ENCODE data around the gene R3HDML. TPM values are rescaled to one million over a fixed set of nuclear protein-coding genes. Genes with fewer than 3 reads are reported as not detected.
"Not testable (repeated sequence)": the region's sequence is repeated elsewhere in the genome, so short reads cannot be mapped to it uniquely, and the experiment has no call there.

Gene R3HDML
- total RNA-seq, 1 donor from 2014 or later = not detected

DNA sequence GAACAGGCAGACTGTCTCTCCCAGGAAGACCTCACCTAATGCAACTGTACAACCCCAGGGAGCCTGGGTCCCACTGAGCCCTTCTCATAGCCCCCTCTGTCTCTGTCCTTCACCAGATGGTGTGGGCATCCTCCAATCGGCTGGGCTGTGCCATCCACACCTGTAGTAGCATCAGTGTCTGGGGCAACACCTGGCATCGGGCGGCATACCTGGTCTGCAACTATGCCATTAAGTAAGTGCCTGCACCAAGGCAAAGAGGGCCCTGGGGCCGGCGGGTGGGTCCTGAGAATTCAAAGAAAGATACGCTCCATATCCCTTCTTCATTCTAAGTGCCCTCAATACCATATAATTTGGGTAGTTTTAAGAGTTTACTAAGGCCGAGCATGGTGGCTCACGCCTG, 8.3 kb downstream of the R3HDML start:
- ATAC-seq = no peak
- Histone ChIP-seq H3K36me3 (no peaks in the 10 kb centered on the region), H3K27me3 (ENCODE audit: low read depth) (peaks cover 3% of the 10 kb centered on the region), H3K9me3 (no peaks in the 10 kb centered on the region), H3K4me1 (no peaks in the 10 kb centered on the region), H3K4me3 (no peak overlapping the region), H3K27ac (no peak overlapping the region)
- DNase-seq = no peak
- intact Hi-C loops (cut with DNase I) = no loop called here
- no peak for TF ChIP-seq CTCF (IDR thresholded peaks at IDR 0.05)

DNA sequence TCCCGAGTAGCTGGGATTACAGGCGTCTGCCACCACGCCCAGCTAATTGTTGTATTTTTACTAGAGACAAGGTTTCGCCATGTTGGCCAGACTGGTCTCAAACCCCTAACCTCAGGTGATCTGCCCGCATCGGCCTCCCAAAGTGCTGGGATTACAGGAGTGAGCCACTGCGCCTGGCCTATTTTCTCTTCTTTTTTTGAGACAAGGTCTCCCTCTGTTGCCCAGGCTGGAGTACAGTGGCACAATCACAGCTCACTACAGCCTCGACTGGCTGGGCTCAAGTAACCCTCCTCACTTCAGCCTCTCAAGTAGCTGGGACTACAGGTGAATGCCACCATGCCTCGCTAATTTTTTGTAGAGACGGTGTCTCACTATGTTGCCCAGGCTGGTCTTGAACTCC, 9.1 kb downstream of the R3HDML start:
- H3K27me3 ChIP-seq (ENCODE audit: low read depth); H3K27ac ChIP-seq; intact Hi-C loops (cut with DNase I); DNase-seq; ATAC-seq; H3K9me3 ChIP-seq; H3K4me1 ChIP-seq; H3K36me3 ChIP-seq; H3K4me3 ChIP-seq: not testable (repeated sequence)

DNA sequence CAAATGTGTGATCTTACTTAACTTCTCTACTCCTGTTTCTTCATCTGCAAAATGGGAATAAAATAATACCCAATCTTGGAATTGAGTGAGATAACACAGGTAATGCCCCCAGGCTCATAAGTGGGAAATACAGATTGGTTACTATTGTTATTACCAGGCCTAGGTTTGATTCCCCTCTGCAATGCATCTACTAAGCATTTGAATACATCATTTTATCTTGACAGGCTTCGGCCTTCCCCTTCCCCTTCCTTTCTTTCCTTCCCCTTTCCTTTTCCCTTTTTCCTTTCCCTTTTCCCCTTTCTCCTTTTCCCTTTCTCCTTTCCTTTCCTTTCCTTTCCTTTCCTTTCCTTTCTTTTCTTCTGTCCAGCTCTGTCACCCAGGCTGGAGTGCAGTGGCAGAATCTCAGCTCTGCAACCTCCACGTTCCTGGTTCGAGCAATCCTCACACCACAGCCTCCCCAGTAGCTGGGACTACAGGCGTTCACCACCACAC, 11.4 kb downstream of the R3HDML start:
- no peak overlapping the region for H3K4me3 ChIP-seq
- intact Hi-C loops (cut with DNase I) = no loop called here
- no peaks in the 10 kb centered on the region for H3K36me3 ChIP-seq
- H3K27ac ChIP-seq = no peak overlapping the region
- H3K27me3 ChIP-seq (ENCODE audit: low read depth) = no peaks in the 10 kb centered on the region
- no peak for TF ChIP-seq CTCF (IDR thresholded peaks at IDR 0.05)
- H3K9me3 ChIP-seq = no peaks in the 10 kb centered on the region
- H3K4me1 ChIP-seq = no peaks in the 10 kb centered on the region
- no peak for DNase-seq
- ATAC-seq = no peak

DNA sequence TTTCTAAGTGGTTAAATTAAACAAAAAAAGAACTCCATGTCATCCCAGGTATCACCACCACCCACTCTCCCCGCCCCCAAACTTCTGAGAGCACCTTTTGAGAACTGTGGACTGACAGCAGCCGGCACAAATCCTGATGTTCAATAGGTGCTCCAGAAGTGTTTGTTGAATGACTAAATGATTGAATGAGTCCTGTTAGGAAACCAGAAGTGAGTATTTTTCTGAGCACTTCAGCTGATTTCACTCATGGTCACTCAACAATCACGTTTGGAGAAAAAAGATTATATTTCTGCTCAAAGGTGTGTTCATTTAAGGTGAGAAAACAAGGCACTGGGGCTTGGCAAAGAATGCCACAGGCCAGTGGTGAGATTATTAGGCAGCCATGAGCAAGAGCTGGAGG, 12.5 kb downstream of the R3HDML start:
- ATAC-seq (no peak), DNase-seq (no peak)
- H3K4me3 ChIP-seq = no peak overlapping the region
- H3K27me3 ChIP-seq (ENCODE audit: low read depth) = no peaks in the 10 kb centered on the region
- intact Hi-C loops (cut with DNase I) = no loop called here
- no peak overlapping the region for H3K27ac ChIP-seq
- no peaks in the 10 kb centered on the region for H3K36me3 ChIP-seq
- no peaks in the 10 kb centered on the region for H3K9me3 ChIP-seq
- TF ChIP-seq CTCF (IDR thresholded peaks at IDR 0.05) = no peak
- H3K4me1 ChIP-seq = no peaks in the 10 kb centered on the region

DNA sequence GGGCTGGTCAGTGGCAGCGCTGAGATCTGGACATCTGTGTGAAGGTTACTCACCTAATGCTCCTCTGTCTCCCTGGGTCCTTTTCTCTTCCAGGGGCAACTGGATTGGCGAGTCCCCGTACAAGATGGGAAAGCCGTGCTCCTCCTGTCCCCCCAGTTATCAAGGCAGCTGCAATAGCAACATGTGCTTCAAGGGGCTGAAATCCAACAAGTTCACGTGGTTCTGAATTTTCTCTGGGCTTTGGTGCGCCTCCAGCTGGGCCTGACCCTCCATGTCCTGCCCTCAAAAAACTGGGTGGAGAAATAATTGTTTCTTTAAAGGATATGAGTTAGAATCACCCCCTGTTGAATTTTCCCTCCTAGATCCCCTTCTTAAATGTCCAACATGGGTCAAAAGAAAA, 13.7 kb downstream of the R3HDML start:
- Histone ChIP-seq H3K27me3 (ENCODE audit: low read depth) (no peaks in the 10 kb centered on the region), H3K4me3 (no peak overlapping the region), H3K36me3 (no peaks in the 10 kb centered on the region), H3K27ac (no peak overlapping the region), H3K4me1 (no peaks in the 10 kb centered on the region), H3K9me3 (no peaks in the 10 kb centered on the region)
- TF ChIP-seq CTCF (IDR thresholded peaks at IDR 0.05) = no peak
- DNase-seq (no peak), ATAC-seq (no peak)
- intact Hi-C loops (cut with DNase I) = no loop called here

DNA sequence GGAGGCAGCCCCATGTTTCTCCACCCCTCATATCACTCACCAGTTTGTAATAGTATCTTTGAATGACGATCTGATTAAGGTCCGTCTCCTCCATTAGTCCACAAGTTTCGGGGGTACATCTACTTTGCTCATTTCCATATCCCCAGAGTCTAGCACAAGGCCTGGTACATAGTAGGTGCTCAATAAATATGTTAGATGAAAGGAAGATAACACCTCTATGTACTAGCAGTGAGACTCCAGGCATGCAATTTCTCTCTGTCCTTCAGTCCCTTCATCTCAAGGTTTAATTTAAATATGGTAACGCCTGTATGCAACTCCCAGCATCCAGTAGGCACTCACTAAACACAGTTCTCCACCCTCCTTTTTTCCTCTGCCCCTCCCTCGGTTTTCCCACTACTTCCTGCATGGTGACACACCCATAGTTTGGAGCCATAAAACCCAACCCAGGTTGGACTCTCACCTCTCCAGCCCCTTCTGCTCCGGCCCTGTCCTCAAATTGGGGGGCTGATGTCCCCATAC, 18.2 kb downstream of the R3HDML start:
- Histone ChIP-seq H3K9me3 (no peaks in the 10 kb centered on the region), H3K27me3 (ENCODE audit: low read depth) (no peaks in the 10 kb centered on the region), H3K27ac (no peak overlapping the region), H3K36me3 (no peaks in the 10 kb centered on the region), H3K4me1 (peaks cover 6% of the 10 kb centered on the region), H3K4me3 (no peak overlapping the region)
- TF ChIP-seq CTCF (IDR thresholded peaks at IDR 0.05) = no peak
- ATAC-seq = no peak
- no peak for DNase-seq
- intact Hi-C loops (cut with DNase I) = no loop called here

Data from lower lobe of right lung (tissue), 2 donors.